Psoas muscle (tissue), 8 donors: ENCODE results near the gene IL20RB. TPM values are rescaled to one million over a fixed set of nuclear protein-coding genes. Genes with fewer than 3 reads are reported as not detected.

Experiments used
- ATAC-seq, 4 donors: fragments of 200-7000 bp; cut with Tn5 transposase; one replicate each; pipeline ENCODE4 v1.9.1; 2020; ENCODE audit warnings: moderate library complexity in 3 of 4, mild to moderate bottlenecking in 2 of 4
- DNase-seq, 2 donors: peaks; one replicate each; pipeline ENCODE4 v3.0.0-alpha.2; 2020
- H3K27ac ChIP-seq: fragments of 200-600 bp; one replicate; pipeline ENCODE4 v1.8.0; 2022
- H3K27me3 ChIP-seq, 3 donors: fragments of 200-600 bp in 1 of 3; one replicate each; pipeline versions ENCODE4 v1.6.1 to v1.8.0; 2013 to 2022; ENCODE audit warnings: low read length in 2 of 3, mild to moderate bottlenecking in 2 of 3, moderate library complexity in 1 of 3; ENCODE audit not compliant: insufficient read depth in 3 of 3
- H3K36me3 ChIP-seq, 2 donors: fragments of 200-600 bp in 1 of 2; one replicate each; pipeline versions ENCODE4 v1.6.1 to v1.8.0; 2013 to 2022; ENCODE audit warnings: low read depth in 1 of 2, mild to moderate bottlenecking in 1 of 2, moderate library complexity in 1 of 2; ENCODE audit not compliant: insufficient read depth in 1 of 2
- H3K4me1 ChIP-seq: fragments of 200-600 bp; one replicate; pipeline ENCODE4 v1.8.0; 2022
- H3K4me3 ChIP-seq: fragments of 200-600 bp; one replicate; pipeline ENCODE4 v1.8.0; 2022; ENCODE audit warnings: mild to moderate bottlenecking
- H3K9me3 ChIP-seq: fragments of 200-600 bp; one replicate; pipeline ENCODE4 v1.8.0; 2022
- CTCF ChIP-seq: fragments of 200-600 bp; IDR thresholded peaks from one replicate; pipeline ENCODE4 v1.8.0; 2022; ENCODE audit warnings: antibody characterized with exemption
- WGBS, 3 donors: extraction: QIAGEN DNeasy Blood & Tissue Kit; methylation state at CpG; one replicate each; pipeline versions ENCODE4 v1.1.6 to v1.1.7; 2013; 5-methylcytosine and 5-hydroxymethylcytosine counted together
- intact Hi-C, 2 donors: fragments of 100-400 bp; cut with DNase I; formaldehyde crosslinking; loops; one replicate each; pipeline versions ENCODE4 v1.11.0 to v1.14.2; 2022
- polyA plus RNA-seq, 3 donors: library from polyadenylated mRNA; stranded (reverse); fragments of 200-250 nt; gene quantifications; one replicate each; pipeline ENCODE4 v1.2.3, GENCODE V29; 2013
- total RNA-seq, 4 donors: library from RNA; stranded (reverse); fragmentation: NEBNext Ultra II Directional in 2 of 4; extraction: Animal tissue kit (Norgen Biotek cat#: 25700) in 2 of 4; gene quantifications; one replicate each; pipeline versions ENCODE4 v1.2.1 to v1.2.4, GENCODE V29; 2021 to 2023
- donor health status: healthy with polysubstance abuse.
- donor health status: DM: no; HTN: no; CAD: no; lungs with moderate emphysema.
- donor health status: Bipolar disorder and iron deficiency.
- donor health status: healthy.
- donor health status: DM: yes; HTN: yes; CAD: no.
- donor health status: DM: no; HTN: no; CAD: no.
- donor health status: DM: no; HTN: no; CAD: no.
- donor health status: DM: yes; HTN: yes; CAD: no.

Gene IL20RB
- total and polyA plus RNA-seq, 7 donors = 0.46 to 1.6 (median 0.68) TPM; not detected in 1

DNA sequence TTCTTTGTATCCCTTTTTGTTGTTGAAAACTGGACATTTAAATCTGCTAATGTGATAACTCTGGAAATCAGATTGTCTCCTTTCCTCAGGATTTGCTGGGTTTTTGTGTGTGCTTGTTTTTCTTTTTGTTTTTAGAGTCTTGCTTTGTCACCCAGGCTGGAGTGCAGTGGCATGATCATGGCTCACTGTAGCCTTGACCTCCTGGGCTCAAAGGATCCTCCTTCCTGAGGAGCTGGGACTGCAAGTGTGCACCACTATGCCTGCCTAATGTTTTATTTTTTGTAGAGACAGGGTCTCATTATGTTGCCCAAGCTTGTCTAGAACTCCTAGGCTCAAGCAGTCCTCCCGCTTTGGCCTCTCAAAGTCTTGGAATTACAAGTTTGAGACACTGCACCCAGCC, 44.6 kb upstream of the IL20RB start:
- DNase-seq = no peak
- H3K4me1 ChIP-seq = peaks cover 43% of the 10 kb centered on the region
- peaks cover 0 to 3% of the 10 kb centered on the region in 2 donors for H3K36me3 ChIP-seq
- H3K27ac ChIP-seq = no peak overlapping the region
- H3K27me3 ChIP-seq = no peaks in the 10 kb centered on the region
- H3K4me3 ChIP-seq = no peak overlapping the region
- intact Hi-C loops = no loop called here
- ATAC-seq = no peak
- WGBS, 3 donors = 96 to 100% (median 100%) methylated on average over 1 of the region's 1 CpG
- peaks cover 8% of the 10 kb centered on the region for H3K9me3 ChIP-seq
- TF ChIP-seq CTCF = no peak

GRCh38 chr3:136914739-136915138, 43.0 kb upstream of the IL20RB start:
- ATAC-seq = peak in 1 of 4 donors; percentile 35

DNA sequence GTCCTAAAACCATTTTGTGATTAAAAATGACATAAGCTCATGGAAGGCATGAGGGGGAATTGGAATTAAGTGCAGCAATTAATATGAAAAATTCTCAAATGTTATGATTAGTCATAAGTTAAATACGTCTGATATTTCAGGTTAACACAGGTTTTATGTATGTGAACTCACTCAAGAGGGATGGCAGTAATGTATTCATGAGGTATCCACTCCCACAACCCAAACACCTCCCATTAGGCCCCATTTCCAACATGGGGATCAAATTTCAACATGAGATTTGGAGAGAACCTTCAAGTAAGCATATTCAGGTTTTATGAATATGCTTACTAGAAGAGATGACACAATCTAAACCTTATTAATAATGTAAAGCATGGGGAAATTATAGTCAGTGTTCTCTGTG, 41.6 kb upstream of the IL20RB start:
- DNase-seq (no peak), ATAC-seq (no peak)
- intact Hi-C loops = no loop called here
- TF ChIP-seq CTCF = no peak
- 95% methylated on average over 1 of the region's 1 CpG for WGBS, 3 donors
- Histone ChIP-seq H3K9me3 (peaks cover 8% of the 10 kb centered on the region), H3K4me1 (peaks cover 32% of the 10 kb centered on the region), H3K4me3 (no peak overlapping the region), H3K27me3 (no peaks in the 10 kb centered on the region), H3K27ac (no peak overlapping the region), H3K36me3 (peaks cover 0 to 3% of the 10 kb centered on the region in 2 donors)

More at GRCh38 chr3:136914739-136915138, 43.0 kb upstream of the IL20RB start:
- Histone ChIP-seq H3K27me3 (no peaks in the 10 kb centered on the region), H3K36me3 (peaks cover 0 to 3% of the 10 kb centered on the region in 2 donors), H3K27ac (no peak overlapping the region), H3K9me3 (peaks cover 8% of the 10 kb centered on the region), H3K4me3 (no peak overlapping the region), H3K4me1 (peaks cover 43% of the 10 kb centered on the region)
- 72 to 86% (median 75%) methylated on average over 3 of the region's 3 CpGs for WGBS, 3 donors
- intact Hi-C loops = no loop called here
- DNase-seq = no peak
- no peak for TF ChIP-seq CTCF

- WGBS, 3 donors = 60 to 79% (median 76%) methylated on average over 1 of the region's 1 CpG
- Histone ChIP-seq H3K9me3 (no peaks in the 10 kb centered on the region), H3K4me1 (peaks cover 27% of the 10 kb centered on the region), H3K4me3 (no peak overlapping the region), H3K36me3 (peaks cover 0 to 3% of the 10 kb centered on the region in 2 donors), H3K27me3 (no peaks in the 10 kb centered on the region), H3K27ac (peak overlapping the region; percentile 20)
- ATAC-seq = no peak
- intact Hi-C loops = no loop called here
- DNase-seq = no peak
- TF ChIP-seq CTCF = no peak
Observed at GRCh38 chr3:136919799-136920580, 37.8 kb upstream of the IL20RB start.
